GM21529 (cell line): ENCODE results near the gene CTCFL.

ENCODE experiments used
- ATAC-seq: cut with Tn5 transposase; IDR thresholded peaks from one replicate; pipeline ENCODE4 v1.9.1; 2021; ENCODE audit not compliant: unreplicated experiment

Gene CTCFL

GRCh38 chr20:57524511-57525176 lies at the start of gene CTCFL:
Gene CTCFL (minus strand): TSS chr20:57525140. CDS start chr20:57524205, 935 bp downstream.
- ATAC-seq, result no peak

GRCh38 chr20:57573894-57574293 lies 49.0 kb upstream of the CTCFL start:
- ATAC-seq, result no peak

- no peak for ATAC-seq
These were observed 48.3 kb upstream of the CTCFL start for GRCh38 chr20:57573242-57573641.

- no peak for ATAC-seq
These were observed 47.0 kb upstream of the CTCFL start for GRCh38 chr20:57571782-57572416.

GRCh38 chr20:57570920-57571319 lies 46.0 kb upstream of the CTCFL start:
- ATAC-seq, result no peak

GRCh38 chr20:57570145-57570850 lies 45.4 kb upstream of the CTCFL start:
- ATAC-seq, result no peak

GRCh38 chr20:57568960-57569359 lies 44.0 kb upstream of the CTCFL start:
- ATAC-seq, result no peak

GRCh38 chr20:57568088-57568896 lies 43.4 kb upstream of the CTCFL start:
- ATAC-seq, result no peak

- ATAC-seq, result no peak
These were observed 42.6 kb upstream of the CTCFL start for GRCh38 chr20:57567471-57568079.

GRCh38 chr20:57566803-57567459 lies 42.0 kb upstream of the CTCFL start:
- no peak for ATAC-seq

- ATAC-seq, result no peak
These were observed 41.5 kb upstream of the CTCFL start for GRCh38 chr20:57566399-57566798.

- ATAC-seq, result no peak
These were observed 40.2 kb upstream of the CTCFL start for GRCh38 chr20:57564951-57565642.

- ATAC-seq, result no peak
These were observed 39.4 kb upstream of the CTCFL start for GRCh38 chr20:57564180-57564802.

GRCh38 chr20:57563522-57563921 lies 38.6 kb upstream of the CTCFL start:
- no peak for ATAC-seq

GRCh38 chr20:57562541-57563465 lies 37.9 kb upstream of the CTCFL start:
- no peak for ATAC-seq

- no peak for ATAC-seq
These were observed 36.7 kb upstream of the CTCFL start for GRCh38 chr20:57561356-57562279.
